Measurements from ENCODE around the gene ATXN7L1.

Gene ATXN7L1

GRCh38 chr7:105613611-105614330 lies 262.6 kb downstream of the ATXN7L1 start:
- Histone ChIP-seq H3K4me1 (no peaks in the 10 kb centered on the region), H3K27ac (no peak overlapping the region), H2AFZ (no peak overlapping the region), H3K9me3 (ENCODE audit: control insufficient read depth, low read length) (no peaks in the 10 kb centered on the region), H3K27me3 (ENCODE audit: control insufficient read depth, insufficient read depth, low read length) (no peaks in the 10 kb centered on the region), H3K79me2 (no peaks in the 10 kb centered on the region), H3K36me3 (ENCODE audit: control insufficient read depth, insufficient read depth, low read length) (no peaks in the 10 kb centered on the region), H3K4me3 (ENCODE audit: low read depth, low read length) (no peak overlapping the region), H3K9ac (no peak overlapping the region), H3K4me2 (ENCODE audit: low read length) (no peak overlapping the region)
- TF ChIP-seq CTCF (IDR thresholded peaks at IDR 0.05), result no peak

GRCh38 chr7:105612806-105613205 lies 263.6 kb downstream of the ATXN7L1 start:
- no peaks in the 10 kb centered on the region for H3K27me3 ChIP-seq (ENCODE audit: control insufficient read depth, insufficient read depth, low read length)
- no peak overlapping the region for H3K27ac ChIP-seq
- H3K9ac ChIP-seq, result no peak overlapping the region
- TF ChIP-seq CTCF (IDR thresholded peaks at IDR 0.05), result no peak
- no peaks in the 10 kb centered on the region for H3K4me1 ChIP-seq
- no peak overlapping the region for H3K4me3 ChIP-seq (ENCODE audit: low read depth, low read length)
- no peaks in the 10 kb centered on the region for H3K9me3 ChIP-seq (ENCODE audit: control insufficient read depth, low read length)
- no peak overlapping the region for H2AFZ ChIP-seq
- H3K36me3 ChIP-seq (ENCODE audit: control insufficient read depth, insufficient read depth, low read length), result no peaks in the 10 kb centered on the region
- H3K4me2 ChIP-seq (ENCODE audit: low read length), result no peak overlapping the region
- no peaks in the 10 kb centered on the region for H3K79me2 ChIP-seq

GRCh38 chr7:105611856-105612775 lies 264.3 kb downstream of the ATXN7L1 start:
- H3K9me3 ChIP-seq (ENCODE audit: control insufficient read depth, low read length), result no peaks in the 10 kb centered on the region
- H2AFZ ChIP-seq, result no peak overlapping the region
- no peak overlapping the region for H3K27ac ChIP-seq
- no peak overlapping the region for H3K4me3 ChIP-seq (ENCODE audit: low read depth, low read length)
- no peak overlapping the region for H3K9ac ChIP-seq
- H3K79me2 ChIP-seq, result no peaks in the 10 kb centered on the region
- no peaks in the 10 kb centered on the region for H3K27me3 ChIP-seq (ENCODE audit: control insufficient read depth, insufficient read depth, low read length)
- TF ChIP-seq CTCF (IDR thresholded peaks at IDR 0.05), result no peak
- H3K36me3 ChIP-seq (ENCODE audit: control insufficient read depth, insufficient read depth, low read length), result no peaks in the 10 kb centered on the region
- no peak overlapping the region for H3K4me2 ChIP-seq (ENCODE audit: low read length)
- H3K4me1 ChIP-seq, result no peaks in the 10 kb centered on the region

- Histone ChIP-seq H3K27me3 (ENCODE audit: control insufficient read depth, insufficient read depth, low read length) (no peaks in the 10 kb centered on the region), H3K9me3 (ENCODE audit: control insufficient read depth, low read length) (no peaks in the 10 kb centered on the region), H3K4me1 (no peaks in the 10 kb centered on the region), H3K9ac (no peak overlapping the region), H3K79me2 (no peaks in the 10 kb centered on the region), H3K27ac (no peak overlapping the region), H3K4me2 (ENCODE audit: low read length) (no peak overlapping the region), H3K4me3 (ENCODE audit: low read depth, low read length) (no peak overlapping the region), H3K36me3 (ENCODE audit: control insufficient read depth, insufficient read depth, low read length) (no peaks in the 10 kb centered on the region), H2AFZ (no peak overlapping the region)
- TF ChIP-seq CTCF (IDR thresholded peaks at IDR 0.05), result no peak
Measured at GRCh38 chr7:105610165-105610930, 266.1 kb downstream of the ATXN7L1 start.
